Vagina (tissue), 2 donors: Measurements from ENCODE around the gene ZBP1.

Experiments used
- CTCF ChIP-seq, 3 experiments: fragments of 450-650 bp in 2 of 3; fragments of 200-600 bp in 1 of 3; sonication (generic) in 1 of 3; IDR thresholded peaks; one replicate each; pipeline ENCODE4 v1.5.1; 2017 to 2019; ENCODE audit warnings: antibody characterized with exemption in 3 of 3, mild to moderate bottlenecking in 2 of 3, moderate library complexity in 2 of 3
- POLR2A ChIP-seq, 2 donors: fragments of 450-650 bp; IDR thresholded peaks; one replicate each; pipeline ENCODE4 v1.6.1; 2017; ENCODE audit warnings: antibody characterized with exemption in 2 of 2, mild to moderate bottlenecking in 2 of 2, moderate library complexity in 2 of 2
- POLR2AphosphoS5 ChIP-seq, 2 donors: sonication (generic); formaldehyde crosslinking; IDR thresholded peaks; one replicate each; pipeline ENCODE4 v1.9.0; 2017; ENCODE audit warnings: antibody characterized with exemption in 2 of 2, mild to moderate bottlenecking in 2 of 2, low read depth in 1 of 2; ENCODE audit not compliant: insufficient read depth in 1 of 2

GRCh38 chr20:57664476-57664875 is 44.2 kb upstream of the ZBP1 start:
- TF ChIP-seq POLR2AphosphoS5 (IDR thresholded peaks at IDR 0.05; ENCODE audit: insufficient read depth in 1 of 2, low read depth in 1 of 2) (no peak), CTCF (IDR thresholded peaks at IDR 0.05) (no peak), POLR2A (IDR thresholded peaks at IDR 0.05) (no peak)
